ENCODE measurements around the gene RNF34.

DNA sequence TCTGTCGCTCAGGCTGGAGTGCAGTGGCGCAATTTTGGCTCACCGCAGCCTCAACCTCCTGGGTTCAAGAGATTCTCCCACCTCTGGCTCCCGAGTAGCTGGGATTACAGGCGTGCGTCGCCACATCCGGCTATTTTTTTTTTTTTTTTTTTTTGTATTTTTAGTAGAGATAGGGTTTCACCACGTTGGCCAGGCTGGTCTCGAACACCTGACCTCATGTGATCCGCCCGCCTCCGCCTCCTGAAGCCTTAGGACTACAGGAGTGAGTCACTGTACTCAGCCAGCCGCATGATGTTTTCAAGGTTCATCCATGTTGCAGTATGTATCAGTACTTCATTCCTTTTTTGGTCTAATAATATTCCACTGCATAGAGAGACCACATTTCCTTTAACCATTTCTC, 2.4 kb upstream of the RNF34 start:
- TF ChIP-seq, protein P1, sequence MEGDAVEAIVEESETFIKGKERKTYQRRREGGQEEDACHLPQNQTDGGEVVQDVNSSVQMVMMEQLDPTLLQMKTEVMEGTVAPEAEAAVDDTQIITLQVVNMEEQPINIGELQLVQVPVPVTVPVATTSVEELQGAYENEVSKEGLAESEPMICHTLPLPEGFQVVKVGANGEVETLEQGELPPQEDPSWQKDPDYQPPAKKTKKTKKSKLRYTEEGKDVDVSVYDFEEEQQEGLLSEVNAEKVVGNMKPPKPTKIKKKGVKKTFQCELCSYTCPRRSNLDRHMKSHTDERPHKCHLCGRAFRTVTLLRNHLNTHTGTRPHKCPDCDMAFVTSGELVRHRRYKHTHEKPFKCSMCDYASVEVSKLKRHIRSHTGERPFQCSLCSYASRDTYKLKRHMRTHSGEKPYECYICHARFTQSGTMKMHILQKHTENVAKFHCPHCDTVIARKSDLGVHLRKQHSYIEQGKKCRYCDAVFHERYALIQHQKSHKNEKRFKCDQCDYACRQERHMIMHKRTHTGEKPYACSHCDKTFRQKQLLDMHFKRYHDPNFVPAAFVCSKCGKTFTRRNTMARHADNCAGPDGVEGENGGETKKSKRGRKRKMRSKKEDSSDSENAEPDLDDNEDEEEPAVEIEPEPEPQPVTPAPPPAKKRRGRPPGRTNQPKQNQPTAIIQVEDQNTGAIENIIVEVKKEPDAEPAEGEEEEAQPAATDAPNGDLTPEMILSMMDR (IDR thresholded peaks at IDR 0.05), result no peak
- no peak for TF ChIP-seq POLR2A (IDR thresholded peaks at IDR 0.05)
